ENCODE results near the gene KCNQ1.
"Not testable (repeated sequence)": the region's sequence is repeated elsewhere in the genome, so short reads cannot be mapped to it uniquely, and the experiment has no call there.

- TF ChIP-seq POLR2A, POLR2AphosphoS5, TAF1, SPI1, POU2F2 (IDR thresholded peaks at IDR 0.05; ENCODE audit: low read depth, low read length): not testable (repeated sequence)
These were observed 53.1 kb downstream of the KCNQ1 start for GRCh38 chr11:2497951-2498350.

Measured in GM12891 (cell line).